TTC549 (cell line): Measurements from ENCODE around the gene WDR31.
"Not testable (repeated sequence)": the region's sequence is repeated elsewhere in the genome, so short reads cannot be mapped to it uniquely, and the experiment has no call there.

Experiments
- FAIRE-seq: peaks from 2 replicates; lab custom pipeline; 2012; peaks lifted over from hg19 to GRCh38; lab: Jason Lieb, UNC

WDR31 gene

GRCh38 chr9:113368348-113368981, 28.4 kb upstream of the WDR31 start:
- FAIRE-seq = no peak

- not testable (repeated sequence) for FAIRE-seq
These were observed 25.6 kb upstream of the WDR31 start for GRCh38 chr9:113365652-113366051.

DNA sequence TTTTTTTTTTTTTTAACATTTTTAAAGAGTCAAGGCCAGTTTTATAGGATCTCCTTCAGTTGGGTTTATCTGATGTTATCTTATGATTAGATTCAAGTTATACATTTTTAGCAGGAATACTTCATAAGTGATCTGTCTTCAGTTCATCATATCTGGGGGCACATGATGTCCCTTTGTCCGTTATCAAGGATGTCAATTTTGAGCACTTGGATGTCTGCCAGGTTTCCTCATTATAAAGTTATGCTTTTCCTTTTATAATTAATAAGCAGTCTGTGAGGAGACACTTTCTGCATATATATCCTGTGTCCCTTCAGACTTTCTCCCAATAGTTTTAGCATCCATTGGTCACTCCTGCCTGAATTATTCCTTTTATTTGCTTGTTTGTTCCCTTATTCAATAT, 24.9 kb upstream of the WDR31 start:
- no peak for FAIRE-seq

DNA sequence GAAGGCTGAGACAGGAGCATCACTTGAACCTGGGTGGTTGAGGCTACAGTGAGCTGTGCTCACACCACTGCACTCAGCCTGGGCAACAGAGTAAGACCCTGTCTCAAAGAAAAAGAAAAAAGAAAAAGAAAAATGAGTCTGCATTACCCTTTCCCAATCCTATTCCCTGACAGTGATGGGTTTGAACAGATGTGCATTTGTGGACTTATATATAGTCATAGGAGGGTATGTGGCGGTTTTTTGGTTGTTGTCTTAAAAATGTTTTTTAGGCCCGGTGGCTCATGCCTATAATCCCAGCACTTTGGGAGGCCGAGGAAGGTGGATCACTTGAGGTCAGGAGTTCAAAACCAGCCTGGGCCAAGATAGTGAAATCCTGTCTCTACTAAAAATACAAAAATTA, 23.3 kb upstream of the WDR31 start:
- no peak for FAIRE-seq

DNA sequence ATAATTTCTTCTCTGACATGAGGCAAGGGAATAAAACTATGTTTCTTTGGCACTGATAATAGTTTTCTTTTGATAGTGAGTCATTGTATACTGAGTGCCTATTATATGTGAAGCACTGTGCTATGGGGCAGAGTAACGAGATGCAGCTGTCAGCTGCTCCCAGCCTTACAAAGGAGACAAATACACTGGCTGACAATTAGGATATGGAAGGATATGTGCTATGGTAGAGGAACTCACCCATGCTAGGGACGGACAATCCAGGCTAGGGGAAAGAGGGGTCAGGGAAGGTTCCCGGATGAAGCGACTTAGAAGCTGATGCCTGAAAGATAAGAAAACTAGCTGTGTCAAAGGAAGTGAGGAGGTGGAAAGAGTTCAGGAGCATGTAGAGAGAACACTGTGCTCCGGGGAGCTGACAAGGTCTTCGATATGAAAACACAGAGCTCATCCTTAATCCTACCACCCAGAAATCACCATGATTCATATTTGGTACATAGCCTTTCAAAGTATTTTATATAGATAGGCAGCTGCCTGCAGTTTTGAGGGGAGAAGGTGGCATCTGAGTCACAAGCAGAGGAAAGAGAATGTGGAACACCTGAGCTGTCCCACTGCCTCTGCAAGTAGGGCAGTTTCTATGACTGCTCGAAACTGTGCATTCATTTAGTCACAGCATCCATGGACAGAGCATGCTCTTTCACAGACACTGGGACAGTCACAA, 21.4 kb upstream of the WDR31 start:
- no peak for FAIRE-seq

GRCh38 chr9:113360242-113360842, 20.3 kb upstream of the WDR31 start:
- FAIRE-seq = no peak

DNA sequence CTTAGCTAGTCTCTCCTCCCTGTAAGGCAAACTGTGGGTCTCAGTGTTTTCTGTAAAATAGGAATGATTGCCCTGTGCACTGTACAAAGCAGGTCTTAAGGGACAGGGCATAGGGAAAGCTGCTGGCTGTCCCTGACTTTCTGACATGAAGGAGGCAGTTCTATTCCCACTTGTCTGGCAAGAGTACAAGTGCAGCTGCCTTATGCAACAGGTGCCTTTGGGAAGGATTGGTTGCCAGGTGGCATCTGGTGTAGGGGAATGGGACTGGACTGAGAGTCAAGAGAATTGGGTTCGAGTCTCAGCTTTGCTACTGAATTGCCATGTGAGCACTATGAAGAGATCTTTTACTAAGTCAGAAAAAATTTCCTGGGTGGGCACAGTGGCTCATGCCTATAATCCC, 19.3 kb upstream of the WDR31 start:
- no peak for FAIRE-seq

- no peak for FAIRE-seq
These were observed 16.7 kb upstream of the WDR31 start for GRCh38 chr9:113356686-113357292.

DNA sequence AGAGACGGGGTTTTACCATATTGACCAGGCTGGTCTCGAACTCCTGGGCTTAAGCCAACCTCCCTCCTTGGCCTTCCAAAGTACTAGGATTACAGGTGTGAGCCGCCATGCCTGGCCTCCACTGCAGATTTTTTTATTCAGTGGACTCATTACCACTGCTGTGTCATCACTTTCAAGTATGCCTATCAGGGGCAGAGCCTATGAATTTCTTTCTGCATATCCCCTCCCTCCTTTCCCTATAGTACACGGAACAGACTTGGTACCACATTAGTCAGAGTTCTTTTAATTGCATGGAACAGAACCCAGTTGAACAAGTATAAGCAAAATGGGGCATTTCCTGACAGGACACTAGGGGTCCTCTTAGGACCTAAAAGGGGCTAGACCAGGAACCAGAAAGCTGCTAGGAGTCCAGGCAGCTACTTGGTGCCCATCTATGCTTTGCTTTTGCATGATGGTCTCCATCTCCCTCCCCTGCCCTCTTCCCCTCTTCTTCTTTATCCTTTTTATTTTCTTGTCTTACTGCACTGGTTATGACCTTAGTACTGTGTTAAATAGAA, 15.0 kb upstream of the WDR31 start:
- FAIRE-seq = no peak

DNA sequence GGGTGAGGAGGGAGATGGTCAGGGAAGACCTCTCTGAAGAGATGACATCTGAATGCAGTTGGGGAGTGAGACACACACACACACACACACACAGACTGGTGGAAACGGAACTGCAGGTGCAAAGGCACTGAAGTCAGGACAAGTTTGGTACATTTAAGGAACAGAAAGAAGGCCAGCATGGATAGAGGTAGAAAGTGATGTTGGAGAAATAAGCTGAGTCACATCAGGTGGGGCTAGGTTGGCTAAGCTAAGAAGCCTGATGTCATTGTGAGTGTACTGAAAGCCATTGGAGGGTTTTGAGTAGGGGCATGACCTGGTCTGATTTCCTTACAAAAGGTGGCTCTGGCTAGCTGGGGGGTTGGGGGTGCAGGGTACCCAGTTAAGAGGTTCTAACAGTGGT, 12.3 kb upstream of the WDR31 start:
- no peak for FAIRE-seq

DNA sequence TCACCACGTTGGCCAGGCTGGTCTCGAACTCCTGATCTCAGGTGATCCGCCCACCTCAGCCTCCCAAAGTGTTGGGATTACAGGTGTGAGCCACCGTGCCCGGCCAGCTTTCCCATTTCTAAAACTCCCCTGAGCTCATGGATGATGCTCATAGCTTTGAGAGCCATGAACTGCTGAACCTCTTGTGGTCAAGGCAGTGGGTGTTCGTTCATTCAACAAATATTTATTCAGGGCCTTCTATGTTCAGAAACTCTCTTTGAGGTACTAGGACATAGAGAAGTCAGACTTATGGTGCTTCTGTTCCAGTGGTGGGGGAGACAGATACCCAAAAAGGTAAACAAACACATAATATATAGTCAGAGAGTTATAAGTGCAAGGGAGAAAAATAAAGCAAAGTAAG, 11.9 kb upstream of the WDR31 start:
- no peak for FAIRE-seq

GRCh38 chr9:113350937-113351336, 10.9 kb upstream of the WDR31 start:
- no peak for FAIRE-seq

- FAIRE-seq = no peak
These were observed 10.1 kb upstream of the WDR31 start for GRCh38 chr9:113350107-113350661.

DNA sequence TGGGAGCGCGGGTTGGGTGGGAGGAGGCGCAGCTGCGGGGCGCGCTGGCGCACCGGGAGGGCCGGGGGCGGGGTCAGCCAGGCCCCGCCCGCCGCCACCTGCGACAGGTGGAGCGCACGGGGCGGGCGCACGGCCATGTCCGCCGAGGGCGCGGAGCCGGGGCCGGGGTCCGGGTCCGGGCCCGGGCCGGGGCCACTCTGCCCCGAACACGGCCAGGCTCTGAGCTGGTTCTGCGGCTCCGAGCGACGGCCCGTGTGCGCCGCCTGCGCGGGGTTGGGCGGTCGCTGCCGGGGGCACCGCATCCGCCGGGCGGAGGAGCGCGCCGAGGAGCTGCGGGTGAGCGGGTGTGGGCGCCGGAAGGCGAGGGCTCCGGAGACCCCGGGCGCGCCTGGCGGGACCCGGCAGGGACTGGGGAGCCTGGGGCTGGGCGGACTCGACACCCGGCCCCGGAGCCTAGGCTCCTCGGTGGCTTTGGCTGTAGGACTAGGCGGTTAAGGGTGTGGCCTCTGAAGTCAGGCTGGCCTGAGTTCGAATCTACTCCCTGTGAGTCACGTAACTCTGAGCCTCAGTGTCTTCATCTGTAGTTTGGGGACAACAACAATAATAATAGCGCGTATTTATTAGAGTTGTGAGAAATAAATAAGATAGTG, 9.5 kb upstream of the WDR31 start, which contains the start of gene BSPRY:
Gene BSPRY, plus strand, starts transcription at position 97 of the 650 bp plus-strand sequence. Its CDS starts 39 bp downstream, at position 136.
- FAIRE-seq = no peak

DNA sequence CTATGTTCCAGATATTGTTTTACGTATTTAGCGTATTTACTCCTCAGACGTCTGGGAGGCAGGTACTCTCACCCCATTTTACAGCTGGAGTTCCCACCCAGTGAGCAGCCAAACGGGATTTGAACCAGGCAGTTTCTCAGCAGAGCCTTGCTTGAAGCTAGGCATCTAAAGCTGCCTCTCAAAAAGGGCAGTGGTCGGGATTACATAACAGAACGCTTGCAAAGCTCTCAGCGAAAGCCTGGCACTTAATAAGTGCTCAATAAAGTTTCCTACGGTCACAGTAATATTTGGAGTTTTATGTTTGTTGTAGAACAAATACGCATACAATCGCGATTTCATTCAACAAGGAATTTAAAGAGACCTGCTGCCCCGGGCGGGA, 9.0 kb upstream of the WDR31 start:
- no peak for FAIRE-seq

GRCh38 chr9:113348437-113348836, 8.4 kb upstream of the WDR31 start:
- FAIRE-seq = no peak

DNA sequence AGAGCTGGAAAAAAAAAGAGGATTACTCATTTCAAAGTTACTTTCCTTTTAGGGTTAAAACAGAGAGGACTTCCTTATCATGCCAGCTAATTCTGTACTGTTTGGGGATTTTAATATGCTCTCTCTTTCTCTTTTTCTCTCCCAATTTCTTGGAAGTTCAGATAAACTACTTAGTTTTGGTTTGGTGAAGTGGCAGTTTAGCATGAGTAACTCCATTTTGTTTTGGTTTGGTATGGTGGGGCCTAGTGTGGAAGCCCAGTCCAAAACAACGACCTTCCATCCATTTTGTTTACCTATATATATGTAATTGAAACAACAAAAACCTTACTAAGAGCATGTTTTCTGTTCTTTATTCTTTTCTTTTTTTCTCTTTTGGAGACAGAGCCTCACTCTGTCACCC, 5.6 kb upstream of the WDR31 start:
- FAIRE-seq = no peak

DNA sequence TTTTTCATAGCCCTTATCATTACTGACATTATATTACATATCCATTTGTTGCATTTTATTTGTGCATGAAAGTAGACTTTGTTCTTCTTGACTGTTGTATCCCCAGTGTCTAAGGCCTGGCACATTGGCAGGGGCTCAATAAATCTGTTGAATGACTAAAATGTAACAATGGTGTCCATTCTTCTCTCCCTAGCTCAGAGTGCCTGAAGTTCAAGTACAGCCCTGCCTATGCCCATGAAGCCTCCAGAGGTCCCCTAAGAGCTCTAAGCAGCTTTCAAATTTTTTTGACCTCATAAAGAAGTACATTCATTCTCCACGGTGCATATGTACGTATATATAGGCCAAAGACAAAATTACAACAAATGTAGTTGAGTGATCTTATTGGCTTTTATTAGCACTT, 5.1 kb upstream of the WDR31 start:
- FAIRE-seq = no peak

DNA sequence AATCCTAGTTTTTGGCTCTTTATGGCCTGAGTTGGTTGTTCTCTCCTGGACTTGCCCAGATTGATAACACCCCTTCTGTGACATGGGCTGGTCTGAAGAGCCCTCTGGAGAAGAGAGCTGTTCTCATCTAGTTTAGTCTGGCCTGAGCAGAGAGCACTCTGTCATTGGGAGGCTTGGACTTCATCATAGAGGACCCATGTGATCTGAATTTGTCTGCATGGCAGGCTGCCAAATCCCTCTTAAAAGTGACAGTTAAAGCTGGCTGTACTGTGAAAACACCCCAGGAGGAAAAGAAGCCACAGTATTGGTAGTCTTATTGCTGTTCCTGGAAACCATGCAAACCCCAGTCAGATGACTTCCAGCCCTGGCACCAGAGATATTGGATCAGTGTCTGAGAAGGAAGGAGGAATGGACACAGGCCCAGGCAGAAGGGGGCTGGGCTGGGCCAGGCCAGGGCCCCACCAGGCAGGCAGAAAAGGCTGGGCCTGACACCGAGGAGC, 3.7 kb upstream of the WDR31 start:
- FAIRE-seq = no peak

- no peak for FAIRE-seq
These were observed 1.8 kb upstream of the WDR31 start for GRCh38 chr9:113341712-113342410.

GRCh38 chr9:113337714-113338113, 2.4 kb downstream of the WDR31 start:
- FAIRE-seq = no peak
